GM19438 (cell line): ENCODE results near the gene IGFLR1.

ENCODE experiments used
- ATAC-seq: cut with Tn5 transposase; IDR thresholded peaks from one replicate; pipeline ENCODE4 v1.9.1; 2021; ENCODE audit warnings: low read depth; ENCODE audit not compliant: unreplicated experiment

Gene IGFLR1, protein sequence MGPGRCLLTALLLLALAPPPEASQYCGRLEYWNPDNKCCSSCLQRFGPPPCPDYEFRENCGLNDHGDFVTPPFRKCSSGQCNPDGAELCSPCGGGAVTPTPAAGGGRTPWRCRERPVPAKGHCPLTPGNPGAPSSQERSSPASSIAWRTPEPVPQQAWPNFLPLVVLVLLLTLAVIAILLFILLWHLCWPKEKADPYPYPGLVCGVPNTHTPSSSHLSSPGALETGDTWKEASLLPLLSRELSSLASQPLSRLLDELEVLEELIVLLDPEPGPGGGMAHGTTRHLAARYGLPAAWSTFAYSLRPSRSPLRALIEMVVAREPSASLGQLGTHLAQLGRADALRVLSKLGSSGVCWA

DNA sequence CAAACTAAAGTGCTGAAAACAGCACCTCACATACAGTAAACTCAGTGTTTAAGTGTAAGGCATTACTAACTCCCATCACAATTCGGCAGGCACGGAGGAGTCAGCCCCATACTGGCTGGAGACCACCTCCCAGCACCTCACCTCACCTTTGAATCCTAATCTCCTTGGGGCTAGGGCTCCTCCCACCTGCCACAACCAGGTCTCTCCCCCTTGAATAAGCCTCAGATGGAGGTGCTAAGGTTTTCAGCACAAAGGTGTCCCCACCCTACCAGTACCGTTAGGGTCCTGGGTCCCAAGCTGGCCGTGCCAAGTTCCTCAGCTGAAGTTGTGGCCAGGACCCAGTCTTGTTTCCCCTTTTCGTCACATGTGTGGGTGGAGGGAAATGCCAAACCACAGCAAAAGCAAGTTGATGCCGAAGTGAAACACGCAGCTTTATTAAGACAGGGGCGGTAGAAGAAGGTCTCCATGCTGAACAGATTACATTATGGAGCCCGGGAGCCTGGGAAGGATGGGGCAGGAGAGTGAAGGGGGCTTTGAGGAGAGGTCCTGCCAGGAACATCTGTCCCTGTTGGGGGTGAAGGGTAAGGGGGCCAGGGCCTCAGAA is at the start of gene IGFLR1:
TSS of gene IGFLR1 (minus strand) at position 332 of the 604 bp plus-strand sequence. CDS start 1,272 bp downstream, outside the sequence.
- ATAC-seq, result no peak

DNA sequence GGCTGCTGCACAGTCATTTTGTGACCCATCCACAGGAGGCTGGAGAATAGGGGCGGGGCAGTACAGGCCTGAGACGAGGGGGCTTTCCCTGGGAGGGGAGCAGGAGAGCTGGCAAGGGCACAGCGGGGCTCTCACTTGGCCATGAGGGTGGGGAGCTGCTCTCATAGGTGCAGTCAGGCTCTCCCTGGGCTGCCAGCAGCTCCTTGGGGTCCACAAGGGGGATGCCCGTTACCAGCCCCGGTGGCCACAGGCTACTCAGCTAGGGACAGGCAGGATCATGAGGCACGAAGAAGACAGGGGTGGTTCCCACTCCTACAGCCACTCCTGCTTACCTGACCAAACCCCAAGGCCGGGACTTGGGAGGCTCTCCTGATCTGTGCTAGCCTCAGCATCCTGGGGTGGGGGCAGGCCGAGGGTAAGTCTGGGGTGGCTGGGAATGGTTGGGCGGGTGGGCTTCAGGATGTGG is 49.6 kb upstream of the IGFLR1 start:
- no peak for ATAC-seq

DNA sequence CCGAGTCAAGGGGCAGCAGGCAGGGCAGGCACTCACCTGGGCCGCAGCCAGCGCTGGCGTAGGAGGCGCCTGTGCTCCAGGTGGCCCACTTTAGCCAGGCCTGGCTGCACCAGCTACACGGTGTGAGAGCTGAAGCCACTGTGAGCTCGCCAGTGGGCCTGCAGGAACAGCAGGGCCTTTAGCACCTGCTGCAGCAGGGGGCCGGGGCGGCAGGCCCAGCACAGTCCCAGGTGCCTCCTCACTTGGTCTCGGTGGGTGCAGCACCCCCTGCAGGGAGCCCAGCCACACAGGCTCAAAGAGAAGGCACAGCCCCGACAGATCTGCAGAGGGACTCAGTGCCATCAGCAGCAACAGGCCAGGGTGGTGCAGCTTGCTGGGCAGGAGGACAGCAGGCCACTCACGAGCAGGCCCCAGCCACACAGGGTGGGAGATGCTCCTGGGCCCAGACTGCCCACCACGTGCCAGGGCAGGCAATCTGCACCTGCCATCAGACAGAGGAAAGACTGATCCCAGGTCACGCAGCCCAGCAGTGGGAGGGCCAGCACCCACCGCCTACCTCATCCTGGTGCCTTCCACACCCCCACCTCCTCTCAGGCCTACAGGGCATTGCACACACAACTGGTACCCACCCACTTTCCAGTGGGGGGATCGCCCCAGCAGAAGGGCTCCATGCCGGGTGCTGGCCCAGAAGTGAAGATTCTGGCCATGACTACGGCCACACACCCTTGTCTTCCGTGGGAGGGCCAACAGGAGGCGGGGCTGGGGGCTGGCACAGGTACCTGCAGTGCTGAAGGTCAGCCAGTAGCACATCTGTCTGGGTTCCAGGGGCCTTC is 48.9 kb upstream of the IGFLR1 start:
- no peak for ATAC-seq

DNA sequence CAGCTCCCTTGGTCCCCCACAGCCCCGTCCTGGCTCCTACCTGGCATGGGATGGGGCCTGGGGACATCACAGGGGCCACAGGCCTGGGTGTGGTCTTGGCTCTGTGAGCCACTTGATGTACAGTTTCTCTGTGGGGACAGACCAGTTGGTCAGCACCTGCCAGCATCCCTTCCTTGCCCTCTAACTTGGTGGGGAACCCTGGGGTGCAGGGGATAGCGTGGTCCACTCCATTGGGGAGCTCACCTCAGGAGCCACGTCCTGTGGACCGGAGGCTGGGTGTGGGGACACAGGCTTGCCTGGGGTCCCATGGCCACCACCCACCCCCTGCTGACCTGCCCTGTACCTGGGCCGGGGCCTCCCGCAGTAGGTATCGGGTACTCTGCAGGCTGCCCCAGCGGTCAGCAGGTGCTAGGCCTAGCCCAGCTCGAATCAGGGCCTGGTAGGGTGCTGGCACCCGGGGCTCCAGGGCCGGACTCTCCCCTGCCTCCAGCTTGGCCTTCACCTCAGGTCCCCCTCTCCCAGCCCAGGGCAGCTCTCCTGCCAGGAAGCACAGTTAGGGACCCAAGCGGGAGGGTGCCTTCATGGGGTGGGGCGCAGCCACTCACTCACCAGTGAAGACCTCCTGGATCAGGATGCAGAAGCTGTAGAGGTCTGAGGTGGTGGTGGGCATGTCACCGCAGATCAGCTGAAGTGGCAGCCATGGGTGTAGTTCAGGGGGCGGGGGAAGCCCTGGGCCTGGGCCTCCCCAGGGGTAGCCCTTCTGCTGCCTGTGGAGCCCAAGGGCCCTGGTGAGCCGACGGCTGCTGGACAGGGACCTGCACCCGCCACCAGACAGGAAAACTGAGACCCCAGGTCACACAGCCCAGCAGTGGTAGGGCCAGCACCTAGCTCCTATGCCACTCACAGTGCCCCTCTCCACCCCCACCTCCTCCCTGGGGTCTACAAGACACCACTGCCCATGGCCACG is 48.0 kb upstream of the IGFLR1 start:
- ATAC-seq, result no peak

DNA sequence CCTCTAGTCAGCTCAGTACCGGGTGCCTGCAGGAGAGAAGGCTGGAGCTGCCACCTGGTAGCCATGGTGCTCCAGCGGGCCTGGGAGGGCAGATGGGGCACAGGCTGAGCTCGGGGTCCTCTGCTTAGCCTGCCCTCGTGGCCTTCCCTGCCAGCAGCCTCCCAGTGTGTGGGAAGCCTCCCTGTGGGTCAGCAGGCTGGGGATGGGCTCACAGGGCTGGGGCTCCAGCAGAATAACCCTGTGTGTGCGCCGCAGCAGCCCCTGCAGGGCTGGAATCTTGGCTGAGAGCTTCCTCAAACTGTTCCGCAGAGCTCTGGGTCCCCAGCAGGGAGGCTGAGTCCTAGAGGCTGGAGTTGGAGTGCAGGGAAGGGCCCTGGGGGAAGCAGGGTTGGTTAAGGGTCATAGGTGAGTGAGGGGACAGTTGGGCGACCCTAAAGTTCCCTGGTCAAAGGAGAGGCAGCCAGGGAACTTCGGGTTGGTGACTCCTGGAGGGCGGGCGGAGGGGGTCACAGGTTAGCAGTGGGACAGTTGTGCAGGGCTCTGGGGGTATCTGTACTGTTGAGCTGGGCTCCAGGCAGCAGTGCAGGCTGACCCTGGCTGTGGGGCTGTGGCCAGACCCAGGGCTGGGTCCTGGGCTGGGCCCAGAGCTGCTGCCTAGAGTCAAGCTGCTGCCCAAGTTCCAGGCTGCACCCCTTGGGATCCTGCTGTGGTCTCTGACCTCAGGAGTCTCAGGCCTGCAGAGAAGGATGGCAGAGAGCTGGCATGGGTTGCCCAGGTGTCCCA is 47.1 kb upstream of the IGFLR1 start:
- ATAC-seq, result no peak

DNA sequence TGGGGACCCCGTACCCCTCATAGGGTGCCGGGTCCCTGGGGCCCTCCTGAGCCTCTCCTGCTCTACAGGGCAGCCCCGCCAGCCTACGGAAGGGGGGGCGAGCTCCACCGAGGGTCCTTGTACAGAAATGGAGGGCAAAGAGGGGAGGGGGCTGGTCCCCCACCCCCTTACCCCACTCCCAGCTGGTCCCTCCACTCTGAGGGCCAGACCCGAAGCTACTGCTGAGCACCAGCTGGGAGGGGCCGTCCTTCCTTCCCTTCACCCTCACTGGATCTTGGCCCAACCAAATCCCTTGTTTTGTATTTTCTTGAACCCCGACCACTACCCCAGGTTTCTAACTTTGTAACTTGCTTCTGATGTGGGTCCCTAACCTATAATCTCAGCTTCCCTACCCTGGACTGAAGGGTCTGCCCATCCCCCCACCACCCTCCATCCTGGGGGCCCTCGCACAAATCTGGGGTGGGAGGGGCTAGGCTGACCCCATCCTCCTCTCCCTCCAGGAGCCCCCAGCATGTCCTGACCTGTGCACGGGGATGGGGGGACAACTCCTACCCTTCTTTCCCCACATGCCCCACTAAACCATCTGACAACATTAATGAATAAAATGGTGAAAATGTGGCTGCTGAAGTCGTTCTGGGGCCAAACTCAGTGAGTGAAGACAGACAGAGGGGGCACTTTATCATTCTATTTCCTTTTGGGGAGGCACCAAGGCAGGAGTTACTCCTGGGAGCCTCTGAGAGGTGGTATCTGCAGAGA is 46.1 kb upstream of the IGFLR1 start:
- ATAC-seq, result no peak

DNA sequence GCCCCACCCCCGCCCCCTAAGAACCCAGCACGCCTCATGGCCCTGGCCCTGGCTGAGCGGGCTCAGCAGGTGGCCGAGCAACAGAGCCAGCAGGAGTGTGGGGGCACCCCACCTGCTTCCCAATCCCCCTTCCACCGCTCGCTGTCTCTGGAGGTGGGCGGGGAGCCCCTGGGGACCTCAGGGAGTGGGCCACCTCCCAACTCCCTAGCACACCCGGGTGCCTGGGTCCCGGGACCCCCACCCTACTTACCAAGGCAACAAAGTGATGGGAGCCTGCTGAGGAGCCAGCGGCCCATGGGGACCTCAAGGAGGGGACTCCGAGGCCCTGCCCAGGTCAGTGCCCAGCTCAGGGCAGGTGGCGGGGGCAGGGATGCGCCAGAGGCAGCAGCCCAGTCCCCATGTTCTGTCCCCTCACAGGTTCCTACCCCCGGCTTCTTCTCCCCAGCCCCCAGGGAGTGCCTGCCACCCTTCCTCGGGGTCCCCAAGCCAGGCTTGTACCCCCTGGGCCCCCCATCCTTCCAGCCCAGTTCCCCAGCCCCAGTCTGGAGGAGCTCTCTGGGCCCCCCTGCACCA is 45.1 kb upstream of the IGFLR1 start:
- no peak for ATAC-seq

DNA sequence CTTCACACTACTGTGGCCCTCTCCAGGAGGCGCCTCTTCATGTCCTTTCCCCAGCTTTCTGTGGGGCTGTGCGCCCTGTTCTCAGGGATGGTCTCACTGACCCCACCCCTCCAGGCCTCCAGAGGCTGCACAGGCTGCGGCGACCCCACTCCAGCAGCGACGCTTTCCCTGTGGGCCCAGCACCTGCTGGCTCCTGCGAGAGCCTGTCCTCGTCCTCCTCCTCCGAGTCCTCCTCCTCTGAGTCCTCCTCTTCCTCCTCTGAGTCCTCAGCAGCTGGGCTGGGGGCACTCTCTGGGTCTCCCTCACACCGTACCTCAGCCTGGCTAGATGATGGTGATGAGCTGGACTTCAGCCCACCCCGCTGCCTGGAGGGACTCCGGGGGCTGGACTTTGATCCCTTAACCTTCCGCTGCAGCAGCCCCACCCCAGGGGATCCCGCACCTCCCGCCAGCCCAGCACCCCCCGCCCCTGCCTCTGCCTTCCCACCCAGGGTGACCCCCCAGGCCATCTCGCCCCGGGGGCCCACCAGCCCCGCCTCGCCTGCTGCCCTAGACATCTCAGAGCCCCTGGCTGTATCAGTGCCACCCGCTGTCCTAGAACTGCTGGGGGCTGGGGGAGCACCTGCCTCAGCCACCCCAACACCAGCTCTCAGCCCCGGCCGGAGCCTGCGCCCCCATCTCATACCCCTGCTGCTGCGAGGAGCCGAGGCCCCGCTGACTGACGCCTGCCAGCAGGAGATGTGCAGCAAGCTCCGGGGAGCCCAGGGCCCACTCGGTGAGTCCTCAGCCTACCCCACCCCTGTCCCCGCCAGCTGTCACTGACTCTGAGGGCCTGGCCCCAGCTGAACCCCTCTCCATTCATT is 44.3 kb upstream of the IGFLR1 start:
- no peak for ATAC-seq

DNA sequence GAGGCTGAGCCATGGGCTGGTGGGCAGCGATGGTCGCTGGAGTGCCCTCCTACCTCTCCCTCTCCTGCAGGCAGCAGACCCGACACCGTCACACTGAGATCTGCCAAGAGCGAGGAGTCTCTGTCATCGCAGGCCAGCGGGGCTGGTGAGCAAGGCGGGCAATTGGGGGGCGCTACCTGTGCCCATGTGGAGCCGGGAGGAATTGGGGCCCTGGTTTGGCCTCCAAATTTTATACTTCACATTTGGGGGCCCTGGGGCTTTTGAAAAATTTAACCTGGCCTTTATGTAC is 43.0 kb upstream of the IGFLR1 start:
- ATAC-seq, result no peak

DNA sequence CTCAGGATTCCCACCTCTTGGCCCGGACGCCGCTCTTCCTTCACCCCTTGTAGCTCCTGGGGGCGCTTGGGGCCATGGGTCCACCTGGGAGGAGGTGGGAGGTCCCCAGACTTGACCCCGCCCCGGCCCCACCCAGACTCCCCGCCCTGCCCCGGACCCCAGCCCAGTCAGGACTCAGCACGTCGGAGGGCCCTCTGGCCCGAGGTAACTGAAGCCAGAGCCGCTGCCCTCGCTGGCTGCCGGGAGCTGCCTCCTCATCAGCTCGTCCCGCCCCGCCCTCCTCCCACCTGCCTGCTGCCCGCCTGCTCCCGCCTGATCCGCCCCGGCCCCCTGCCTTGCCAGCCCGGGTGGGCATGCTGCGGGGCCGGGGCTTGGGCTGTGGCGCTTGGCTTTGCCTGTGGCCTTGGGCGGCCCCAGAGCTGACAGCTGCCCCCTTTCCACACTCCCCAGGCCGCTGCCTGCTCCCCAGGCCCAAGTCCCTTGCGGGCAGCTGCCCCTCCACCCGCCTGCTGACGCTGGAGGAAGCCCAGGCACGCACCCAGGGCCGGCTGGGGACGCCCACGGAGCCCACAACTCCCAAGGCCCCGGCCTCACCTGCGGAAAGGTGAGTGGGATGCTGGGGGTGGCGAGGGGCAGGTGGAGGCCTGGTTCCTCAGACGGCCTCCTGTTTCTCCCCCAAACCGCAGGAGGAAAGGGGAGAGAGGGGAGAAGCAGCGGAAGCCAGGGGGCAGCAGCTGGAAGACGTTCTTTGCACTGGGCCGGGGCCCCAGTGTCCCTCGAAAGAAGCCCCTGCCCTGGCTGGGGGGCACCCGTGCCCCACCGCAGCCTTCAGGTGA is 42.5 kb upstream of the IGFLR1 start:
- no peak for ATAC-seq

DNA sequence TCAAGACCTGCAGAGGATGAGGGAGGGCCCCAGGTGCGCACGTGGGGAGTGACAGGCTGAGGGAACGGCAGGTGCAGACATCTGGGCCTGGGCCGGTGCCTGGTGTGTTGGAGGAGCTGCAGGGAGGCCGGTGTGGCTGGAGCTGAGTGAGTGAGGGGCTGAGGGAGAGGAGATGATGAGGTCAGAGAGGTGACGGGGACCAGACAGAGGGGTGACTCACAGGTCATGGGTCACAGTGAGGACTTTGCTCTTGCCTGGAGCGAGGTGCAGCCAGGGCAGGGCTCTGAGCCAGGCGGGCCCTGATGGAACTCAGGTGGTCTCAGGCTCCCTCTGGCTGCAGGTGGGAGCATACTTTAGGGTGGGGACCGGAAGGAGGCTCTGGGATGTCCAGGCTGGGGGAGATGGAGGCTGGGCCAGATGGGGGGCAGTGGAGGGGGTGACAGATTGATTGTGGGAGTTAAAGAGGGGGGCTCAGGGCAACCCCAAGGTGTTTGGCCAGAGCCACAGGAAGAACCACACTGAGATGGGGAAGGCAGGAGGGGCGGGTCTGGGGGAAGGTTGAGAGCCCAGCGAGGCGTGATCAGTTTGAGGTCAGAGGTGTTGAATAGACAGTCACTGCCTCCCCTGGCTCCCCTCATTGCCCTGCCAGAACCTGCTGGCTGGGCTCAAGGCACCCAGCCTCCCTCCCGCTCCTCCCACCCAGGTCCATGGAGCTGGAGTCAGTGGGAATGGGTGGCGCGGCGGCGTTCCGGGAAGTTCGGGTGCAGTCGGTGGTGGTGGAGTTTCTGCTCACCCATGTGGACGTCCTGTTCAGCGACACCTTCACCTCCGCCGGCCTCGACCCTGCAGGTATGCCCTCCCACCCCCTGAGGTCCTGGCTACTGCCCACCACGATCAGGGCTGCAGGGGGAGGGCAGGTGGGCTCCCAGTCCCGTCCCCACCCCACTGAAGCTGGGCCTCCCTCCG is 41.5 kb upstream of the IGFLR1 start:
- ATAC-seq, result no peak

DNA sequence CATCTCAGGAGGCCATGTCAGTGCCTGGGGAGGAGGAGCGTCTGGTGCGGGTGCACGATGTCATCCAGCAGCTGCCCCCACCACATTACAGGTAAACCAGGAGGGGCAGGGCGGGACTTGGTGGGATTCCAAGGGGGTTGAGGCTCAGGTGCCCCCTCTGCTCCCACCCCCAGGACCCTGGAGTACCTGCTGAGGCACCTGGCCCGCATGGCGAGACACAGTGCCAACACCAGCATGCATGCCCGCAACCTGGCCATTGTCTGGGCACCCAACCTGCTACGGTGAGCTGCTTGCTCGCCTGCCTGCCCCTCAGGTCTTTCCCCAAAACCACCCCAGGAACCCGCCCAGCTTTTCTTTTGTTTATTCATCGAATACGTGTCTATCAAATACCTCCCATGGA is 40.3 kb upstream of the IGFLR1 start:
- ATAC-seq, result no peak

DNA sequence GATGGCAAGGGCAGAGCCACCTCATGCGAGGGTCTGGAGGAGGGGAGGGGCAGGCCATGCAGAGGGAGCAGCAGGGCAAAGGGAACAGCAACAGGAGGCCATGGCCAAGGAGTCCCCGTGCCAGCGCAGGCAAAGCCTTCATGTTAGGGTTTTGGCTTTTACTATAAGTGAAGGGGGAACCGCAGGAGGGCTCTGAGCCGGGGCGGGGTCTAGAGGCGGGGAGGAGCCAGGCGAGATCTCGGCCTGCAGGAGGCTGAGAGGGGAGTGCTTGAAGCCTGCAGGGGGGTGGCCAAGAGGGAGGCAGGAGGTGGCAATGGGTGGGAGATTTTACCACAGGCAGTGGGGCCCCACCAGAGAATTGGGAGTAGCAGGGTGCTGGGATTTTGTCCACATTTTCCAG is 39.4 kb upstream of the IGFLR1 start:
- no peak for ATAC-seq

DNA sequence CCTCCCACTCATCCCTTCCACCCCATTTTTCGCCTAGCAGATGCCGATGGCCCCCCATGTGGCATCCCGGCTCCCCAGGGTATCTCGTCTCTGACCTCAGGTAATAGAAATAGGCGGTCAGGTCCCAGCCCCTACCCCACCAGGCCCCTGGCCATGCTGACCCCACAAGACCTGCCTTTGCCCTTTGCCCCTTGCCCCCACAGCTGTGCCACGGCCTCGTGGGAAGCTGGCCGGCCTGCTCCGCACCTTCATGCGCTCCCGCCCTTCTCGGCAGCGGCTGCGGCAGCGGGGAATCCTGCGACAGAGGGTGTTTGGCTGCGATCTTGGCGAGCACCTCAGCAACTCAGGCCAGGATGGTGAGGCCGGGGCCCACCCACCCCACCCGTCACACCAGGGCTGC is 38.5 kb upstream of the IGFLR1 start:
- no peak for ATAC-seq

DNA sequence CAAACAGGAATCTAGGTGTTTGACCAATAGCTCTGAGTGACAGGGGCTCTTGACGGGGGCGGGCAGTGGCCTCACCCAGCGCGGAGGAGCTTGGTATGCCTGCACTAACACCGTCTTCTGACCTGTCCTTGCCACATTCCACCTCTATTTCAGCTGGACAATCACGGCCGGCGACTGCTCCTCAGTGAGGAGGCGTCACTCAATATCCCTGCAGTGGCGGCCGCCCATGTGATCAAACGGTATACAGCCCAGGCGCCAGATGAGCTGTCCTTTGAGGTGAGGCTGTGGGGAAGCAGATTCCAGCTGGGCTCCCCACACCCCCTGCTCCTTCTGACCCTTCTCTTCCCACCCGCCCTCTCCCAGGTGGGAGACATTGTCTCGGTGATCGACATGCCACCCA is 37.8 kb upstream of the IGFLR1 start:
- ATAC-seq, result no peak

DNA sequence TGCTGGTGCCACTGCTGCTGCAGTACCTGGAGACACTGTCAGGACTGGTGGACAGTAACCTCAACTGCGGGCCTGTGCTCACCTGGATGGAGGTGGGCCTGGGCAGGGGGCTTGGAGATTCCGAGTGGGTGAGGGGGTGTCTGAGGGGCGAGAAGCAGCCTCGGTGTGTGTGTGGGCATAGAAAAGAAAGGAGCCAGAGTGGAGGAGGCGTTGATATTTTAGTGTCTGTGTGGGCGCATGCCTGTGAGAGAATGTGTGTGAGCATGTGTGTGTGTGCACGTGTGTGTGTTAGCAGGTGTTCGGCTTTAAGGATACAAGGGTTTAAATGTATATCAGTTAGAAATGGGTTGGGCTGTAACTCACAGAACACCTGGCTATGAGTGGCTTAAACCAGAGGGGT is 36.8 kb upstream of the IGFLR1 start:
- ATAC-seq, result no peak
